Ishikawa (cell line): ENCODE measurements around the gene DLD.

ENCODE experiments used
- CEBPB ChIP-seq: IDR thresholded peaks from 2 replicates; pipeline ENCODE4 v1.6.1; 2012
- EGR1 ChIP-seq: IDR thresholded peaks from 2 replicates; pipeline ENCODE4 v1.6.1; 2012
- EP300 ChIP-seq: IDR thresholded peaks from 2 replicates; pipeline ENCODE4 v1.6.1; 2012; ENCODE audit warnings: borderline replicate concordance
- NFIC ChIP-seq: IDR thresholded peaks from 2 replicates; pipeline ENCODE4 v1.6.1; 2012
- RAD21 ChIP-seq: IDR thresholded peaks from 2 replicates; pipeline ENCODE4 v1.6.1; 2012; ENCODE audit warnings: low read depth
- TAF1 ChIP-seq: IDR thresholded peaks from 2 replicates; pipeline ENCODE4 v1.6.1; 2012; ENCODE audit warnings: low read depth, mild to moderate bottlenecking
- TCF12 ChIP-seq: IDR thresholded peaks from 2 replicates; pipeline ENCODE4 v1.6.1; 2012; ENCODE audit warnings: low read depth
- TEAD4 ChIP-seq: IDR thresholded peaks from 2 replicates; pipeline ENCODE4 v1.6.1; 2012
- YY1 ChIP-seq: IDR thresholded peaks from 2 replicates; pipeline ENCODE4 v1.6.1; 2012; ENCODE audit warnings: low read depth
- ZBTB7A ChIP-seq: IDR thresholded peaks from 2 replicates; pipeline ENCODE4 v1.6.1; 2012; ENCODE audit warnings: low read depth
- TF ChIP-seq, protein P1 (sequence below): IDR thresholded peaks from 2 replicates; pipeline ENCODE4 v1.6.1; 2012; ENCODE audit warnings: low read depth, mild to moderate bottlenecking
- TF ChIP-seq, protein P2 (sequence below): IDR thresholded peaks from 2 replicates; pipeline ENCODE4 v1.6.1; 2012

DNA sequence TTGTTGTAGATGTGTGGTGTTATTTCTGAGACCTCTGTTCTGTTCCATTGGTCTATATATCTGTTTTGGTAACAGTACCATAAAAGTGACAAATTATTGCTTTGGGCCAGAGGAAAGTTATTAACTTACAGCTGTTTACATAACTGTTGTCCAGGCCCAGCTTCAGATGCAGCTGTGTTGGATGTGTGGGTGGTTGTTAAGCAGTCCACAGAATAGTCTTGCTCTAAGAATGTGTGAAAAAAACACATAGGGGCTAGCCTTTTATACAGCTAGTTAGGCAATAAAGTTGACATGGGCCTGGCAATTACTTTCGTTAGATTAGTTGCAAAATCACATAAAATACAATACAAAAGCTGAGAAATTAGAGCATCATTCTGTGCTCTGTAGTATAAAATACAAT is 31.9 kb downstream of the DLD start:
- TF ChIP-seq, protein P1, sequence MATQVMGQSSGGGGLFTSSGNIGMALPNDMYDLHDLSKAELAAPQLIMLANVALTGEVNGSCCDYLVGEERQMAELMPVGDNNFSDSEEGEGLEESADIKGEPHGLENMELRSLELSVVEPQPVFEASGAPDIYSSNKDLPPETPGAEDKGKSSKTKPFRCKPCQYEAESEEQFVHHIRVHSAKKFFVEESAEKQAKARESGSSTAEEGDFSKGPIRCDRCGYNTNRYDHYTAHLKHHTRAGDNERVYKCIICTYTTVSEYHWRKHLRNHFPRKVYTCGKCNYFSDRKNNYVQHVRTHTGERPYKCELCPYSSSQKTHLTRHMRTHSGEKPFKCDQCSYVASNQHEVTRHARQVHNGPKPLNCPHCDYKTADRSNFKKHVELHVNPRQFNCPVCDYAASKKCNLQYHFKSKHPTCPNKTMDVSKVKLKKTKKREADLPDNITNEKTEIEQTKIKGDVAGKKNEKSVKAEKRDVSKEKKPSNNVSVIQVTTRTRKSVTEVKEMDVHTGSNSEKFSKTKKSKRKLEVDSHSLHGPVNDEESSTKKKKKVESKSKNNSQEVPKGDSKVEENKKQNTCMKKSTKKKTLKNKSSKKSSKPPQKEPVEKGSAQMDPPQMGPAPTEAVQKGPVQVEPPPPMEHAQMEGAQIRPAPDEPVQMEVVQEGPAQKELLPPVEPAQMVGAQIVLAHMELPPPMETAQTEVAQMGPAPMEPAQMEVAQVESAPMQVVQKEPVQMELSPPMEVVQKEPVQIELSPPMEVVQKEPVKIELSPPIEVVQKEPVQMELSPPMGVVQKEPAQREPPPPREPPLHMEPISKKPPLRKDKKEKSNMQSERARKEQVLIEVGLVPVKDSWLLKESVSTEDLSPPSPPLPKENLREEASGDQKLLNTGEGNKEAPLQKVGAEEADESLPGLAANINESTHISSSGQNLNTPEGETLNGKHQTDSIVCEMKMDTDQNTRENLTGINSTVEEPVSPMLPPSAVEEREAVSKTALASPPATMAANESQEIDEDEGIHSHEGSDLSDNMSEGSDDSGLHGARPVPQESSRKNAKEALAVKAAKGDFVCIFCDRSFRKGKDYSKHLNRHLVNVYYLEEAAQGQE = no peak
- no peak for TF ChIP-seq RAD21
- TF ChIP-seq NFIC = no peak
- TF ChIP-seq, protein P2, sequence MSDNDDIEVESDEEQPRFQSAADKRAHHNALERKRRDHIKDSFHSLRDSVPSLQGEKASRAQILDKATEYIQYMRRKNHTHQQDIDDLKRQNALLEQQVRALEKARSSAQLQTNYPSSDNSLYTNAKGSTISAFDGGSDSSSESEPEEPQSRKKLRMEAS = no peak
- no peak for TF ChIP-seq TAF1
- no peak for TF ChIP-seq ZBTB7A
- TF ChIP-seq CEBPB = no peak
- TF ChIP-seq TEAD4 = no peak
- no peak for TF ChIP-seq EGR1
- TF ChIP-seq EP300 = no peak
- no peak for TF ChIP-seq YY1
- TF ChIP-seq TCF12 = no peak
